GM12872 (cell line): ENCODE results near the gene MACROD2.

ENCODE experiments used
- CTCF ChIP-seq: IDR thresholded peaks from 3 replicates; pipeline ENCODE4 v1.5.1; 2011; ENCODE audit warnings: low read depth, mild to moderate bottlenecking, low read length, moderate library complexity; ENCODE audit not compliant: insufficient read depth

The MACROD2 gene

GRCh38 chr20:14778096-14778495 lies 782.8 kb downstream of the MACROD2 start:
- TF ChIP-seq CTCF, result no peak

GRCh38 chr20:14778875-14779274 lies 783.6 kb downstream of the MACROD2 start:
- TF ChIP-seq CTCF, result no peak

DNA sequence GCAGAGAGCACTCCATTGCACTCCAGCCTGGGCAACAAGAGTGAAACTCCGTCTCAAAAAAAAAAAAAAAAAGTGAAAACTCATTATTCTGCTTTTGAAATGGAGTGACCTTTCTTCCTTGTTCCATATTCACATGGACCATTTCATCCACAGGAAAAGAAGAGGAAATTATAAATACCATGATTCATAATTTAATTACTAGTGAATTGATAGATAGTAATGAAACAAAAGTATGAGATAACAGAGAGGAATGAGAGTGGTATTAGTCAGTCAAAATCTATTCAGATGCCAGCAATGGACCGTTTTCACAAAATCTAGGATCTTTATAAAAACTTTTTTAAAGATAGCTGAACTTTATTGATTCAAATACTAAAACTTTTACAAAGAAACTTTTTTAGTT lies 785.2 kb downstream of the MACROD2 start:
- no peak for TF ChIP-seq CTCF

GRCh38 chr20:14782731-14783130 lies 787.4 kb downstream of the MACROD2 start:
- TF ChIP-seq CTCF, result no peak

- no peak for TF ChIP-seq CTCF
These were observed 788.5 kb downstream of the MACROD2 start for GRCh38 chr20:14783766-14784165.

- no peak for TF ChIP-seq CTCF
These were observed 789.9 kb downstream of the MACROD2 start for GRCh38 chr20:14785065-14785743.

DNA sequence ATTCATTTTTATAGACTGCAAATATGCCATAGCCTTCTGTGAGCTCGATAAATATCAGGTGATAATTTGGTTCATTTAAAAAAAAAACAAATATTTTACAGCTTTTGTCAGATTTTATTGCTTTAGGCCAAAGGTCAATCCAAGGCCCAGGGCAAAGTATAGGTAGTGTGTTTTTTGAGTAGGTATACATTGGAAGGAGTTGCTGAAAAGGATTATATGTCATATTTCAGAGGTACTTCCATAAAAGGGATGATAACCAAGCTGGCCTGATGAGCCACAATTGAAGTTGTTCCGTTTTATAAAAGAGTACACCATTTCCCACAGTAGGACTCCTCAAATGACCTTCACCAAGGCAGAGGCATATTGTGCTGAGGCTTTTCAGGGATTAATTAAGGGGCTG lies 794.9 kb downstream of the MACROD2 start:
- no peak for TF ChIP-seq CTCF
